GM15510 (cell line): ENCODE results near the gene CBR3.

Experiments
- POLR2A ChIP-seq: IDR thresholded peaks from 3 replicates; pipeline ENCODE4 v1.6.1; 2011; ENCODE audit warnings: borderline replicate concordance; ENCODE audit not compliant: insufficient read length; ENCODE audit errors: extremely low read depth

Gene CBR3

DNA sequence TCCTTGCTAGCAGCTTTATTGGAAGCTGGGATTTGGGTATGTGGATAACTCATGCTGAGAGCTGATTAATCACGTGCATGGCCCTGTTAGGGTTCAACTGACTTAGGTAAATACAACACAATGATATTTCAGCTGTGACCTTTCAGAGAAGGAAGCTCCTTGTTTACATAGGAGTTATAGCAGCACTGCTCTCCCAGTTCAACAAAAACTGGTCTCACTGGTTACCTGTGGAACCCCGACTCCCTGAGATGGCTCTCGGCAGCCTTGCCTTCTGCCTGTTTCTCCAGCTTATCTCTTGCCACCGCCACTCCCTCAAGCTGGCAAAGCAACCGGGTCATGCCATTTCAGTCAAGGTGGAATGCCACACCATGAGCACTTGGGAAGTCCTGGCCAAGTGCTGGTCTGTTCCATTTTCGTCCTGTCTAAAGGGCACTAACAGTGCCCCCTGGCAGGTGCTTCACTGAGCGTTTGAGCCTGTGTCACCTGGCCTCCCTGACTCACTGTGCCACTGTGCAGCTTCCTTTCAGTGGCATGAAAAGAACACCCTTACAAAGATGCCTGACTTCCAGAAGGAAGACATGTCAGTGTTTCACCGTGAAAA is 53.3 kb downstream of the CBR3 start:
- no peak for TF ChIP-seq POLR2A

DNA sequence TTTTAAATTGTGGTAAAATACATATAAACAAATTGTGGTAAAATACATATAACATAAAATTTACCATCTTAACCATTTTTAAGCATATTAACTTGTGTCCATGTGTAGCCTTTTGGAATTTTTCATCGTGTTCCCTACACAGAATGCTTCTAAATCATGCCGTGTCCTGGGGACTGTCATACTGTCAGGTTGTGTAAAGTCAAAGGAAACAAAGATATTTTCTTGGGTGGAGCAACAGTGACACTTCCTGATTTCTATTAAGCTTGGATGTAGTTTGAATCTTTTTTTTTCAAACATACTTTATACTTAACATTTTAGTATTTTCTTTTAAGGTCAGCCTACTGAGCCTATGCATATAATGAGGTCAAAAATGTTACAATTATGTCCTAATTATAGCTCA is 54.1 kb downstream of the CBR3 start:
- no peak for TF ChIP-seq POLR2A

DNA sequence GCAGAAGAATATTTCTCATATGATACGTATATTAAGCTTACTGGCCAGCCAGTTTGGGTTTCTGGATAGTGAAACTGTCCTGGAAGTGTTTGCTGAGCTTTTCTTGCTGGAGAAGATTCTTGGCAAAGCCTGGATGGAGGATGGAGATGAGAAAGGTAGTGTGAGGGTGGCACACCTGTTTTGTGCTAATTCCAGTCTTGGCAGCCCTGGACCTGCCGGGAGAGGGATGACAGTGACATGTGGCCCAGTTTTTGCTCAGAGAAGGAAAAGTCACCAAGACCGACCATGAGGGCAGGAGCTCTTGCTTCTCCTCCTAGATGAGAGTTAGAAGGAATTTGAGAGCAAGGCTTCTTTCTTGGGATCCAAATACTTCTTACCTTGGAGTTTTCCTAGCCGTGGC is 55.9 kb downstream of the CBR3 start:
- no peak for TF ChIP-seq POLR2A

DNA sequence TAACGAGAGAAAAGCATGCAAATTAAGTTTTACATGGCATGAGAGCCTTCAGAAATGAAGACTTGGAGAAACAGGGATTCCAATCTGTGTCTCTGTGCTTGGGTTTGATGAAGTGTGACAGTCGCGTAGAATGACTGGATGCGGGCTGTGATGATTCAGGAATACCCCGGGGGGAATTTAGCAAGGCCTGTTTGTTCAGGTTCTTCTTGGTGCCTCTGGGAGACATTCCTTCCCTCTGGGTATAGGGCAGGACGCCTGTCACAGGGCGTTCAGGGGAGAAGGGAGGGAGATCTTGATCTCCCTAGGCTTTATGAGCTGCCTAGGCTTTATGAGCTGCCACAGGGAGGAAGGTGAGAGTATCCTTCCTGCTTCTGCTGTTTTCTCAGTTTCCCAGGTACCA is 58.3 kb downstream of the CBR3 start:
- TF ChIP-seq POLR2A, result no peak

DNA sequence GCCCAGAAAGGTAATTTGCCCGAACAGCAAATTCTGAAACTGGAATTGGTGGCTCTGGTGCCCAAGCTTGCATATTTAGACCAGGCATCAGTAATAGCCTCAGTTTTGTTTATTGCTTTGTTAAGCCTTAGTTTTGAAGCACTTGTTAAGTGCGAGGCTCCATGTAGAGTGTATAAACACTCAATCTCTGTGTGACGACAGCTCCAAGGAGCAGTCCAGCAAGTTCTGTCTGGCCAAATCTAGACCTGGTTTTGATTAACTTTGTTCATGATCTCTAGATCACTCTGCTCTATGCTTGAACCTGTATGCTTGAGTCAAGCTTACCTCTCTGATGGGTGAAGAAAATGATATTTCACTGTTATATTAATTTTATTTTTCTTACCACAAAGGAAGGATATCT is 59.1 kb downstream of the CBR3 start:
- no peak for TF ChIP-seq POLR2A

DNA sequence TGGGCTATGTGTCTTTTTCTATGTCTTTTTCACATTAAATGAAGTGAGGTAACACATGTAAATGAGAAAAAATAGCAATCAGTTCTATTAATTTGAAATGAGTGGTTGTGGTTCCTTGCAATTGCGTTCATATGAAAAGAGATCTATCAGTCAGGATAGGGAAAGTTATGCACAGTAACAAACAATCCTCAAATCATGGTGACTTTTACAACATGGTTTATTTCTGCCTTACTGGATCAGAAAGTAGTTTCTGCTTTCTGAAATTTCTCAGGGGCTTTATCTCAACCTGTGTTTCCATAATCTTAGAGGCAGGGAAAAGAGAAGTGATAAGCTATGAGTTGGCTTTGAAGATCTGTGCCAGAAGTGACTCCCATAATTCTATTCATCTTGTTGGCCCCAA is 60.7 kb downstream of the CBR3 start:
- TF ChIP-seq POLR2A, result no peak
